ENCODE results near the gene FAH.

FAH gene

GRCh38 chr15:80202016-80202315, 49.2 kb downstream of the FAH start:
- DNase-seq, result no peak

GRCh38 chr15:80202641-80203360, 50.0 kb downstream of the FAH start:
- no peak for DNase-seq

- DNase-seq, result no peak
These were observed 50.6 kb downstream of the FAH start for GRCh38 chr15:80203361-80203885.

- no peak for DNase-seq
These were observed 51.4 kb downstream of the FAH start for GRCh38 chr15:80204231-80204630.

GRCh38 chr15:80207887-80208286, 55.1 kb downstream of the FAH start:
- DNase-seq, result no peak

GRCh38 chr15:80208758-80209734, 56.2 kb downstream of the FAH start:
- DNase-seq, result no peak

GRCh38 chr15:80210611-80211573, 58.1 kb downstream of the FAH start:
- DNase-seq, result no peak

GRCh38 chr15:80211976-80212375, 59.2 kb downstream of the FAH start:
- DNase-seq, result no peak

- DNase-seq, result no peak
These were observed 62.1 kb downstream of the FAH start for GRCh38 chr15:80214910-80215309.

- DNase-seq, result no peak
These were observed 63.3 kb downstream of the FAH start for GRCh38 chr15:80216141-80216540.

- DNase-seq, result no peak
These were observed 64.1 kb downstream of the FAH start for GRCh38 chr15:80216911-80217310.

GRCh38 chr15:80217327-80217900, 64.6 kb downstream of the FAH start:
- no peak for DNase-seq

GRCh38 chr15:80219955-80220354, 67.2 kb downstream of the FAH start:
- DNase-seq, result no peak

- DNase-seq, result no peak
These were observed 76.3 kb downstream of the FAH start for GRCh38 chr15:80228959-80229610.

- DNase-seq, result no peak
These were observed 78.6 kb downstream of the FAH start for GRCh38 chr15:80231371-80231770.

- no peak for DNase-seq
These were observed 80.8 kb downstream of the FAH start for GRCh38 chr15:80233581-80233980.

- DNase-seq, result peak; percentile 66
These were observed 82.1 kb downstream of the FAH start for GRCh38 chr15:80234883-80235282.
